Transverse colon (tissue), 4 donors: Measurements from ENCODE around the gene EYS. TPM values are rescaled to one million over a fixed set of nuclear protein-coding genes. Genes with fewer than 3 reads are reported as not detected.

ENCODE experiments used
- DNase-seq: peaks from one replicate; pipeline ENCODE4 v3.0.0-alpha.2; 2019
- H3K27ac ChIP-seq, 4 donors: fragments of 200-600 bp; sonication (generic); 2 replicates each; pipeline ENCODE4 v1.5.1; 2016 to 2018; ENCODE audit warnings: inconsistent platforms in 4 of 4
- H3K27me3 ChIP-seq: fragments of 200-600 bp; sonication (generic); 2 replicates; pipeline ENCODE4 v1.5.1; 2017; ENCODE audit warnings: inconsistent platforms
- H3K36me3 ChIP-seq, 4 donors: fragments of 200-600 bp; sonication (generic); 2 replicates each; pipeline ENCODE4 v1.5.1; 2017 to 2019; ENCODE audit warnings: inconsistent platforms in 4 of 4
- H3K4me1 ChIP-seq, 4 donors: fragments of 200-600 bp; sonication (generic); 2 replicates each; pipeline ENCODE4 v1.5.1; 2017 to 2020; ENCODE audit warnings: inconsistent platforms in 4 of 4
- H3K4me3 ChIP-seq, 4 donors: fragments of 200-600 bp; sonication (generic); 1 replicate in 1 of 4; 2 replicates in 3 of 4; pipeline versions ENCODE4 v1.5.1 to v1.6.1; 2017 to 2019; ENCODE audit warnings: inconsistent platforms in 4 of 4
- H3K9me3 ChIP-seq, 2 donors: fragments of 200-600 bp; sonication (generic); 2 replicates each; pipeline ENCODE4 v1.5.1; 2017 to 2019; ENCODE audit warnings: inconsistent platforms in 2 of 2
- EP300 ChIP-seq: sonication (generic); formaldehyde crosslinking; IDR thresholded peaks from one replicate; pipeline ENCODE4 v1.6.1; 2017; ENCODE audit warnings: antibody characterized with exemption, low read depth
- POLR2A ChIP-seq: fragments of 450-650 bp; IDR thresholded peaks from one replicate; pipeline ENCODE4 v1.6.1; 2016; ENCODE audit warnings: antibody characterized with exemption, mild to moderate bottlenecking, moderate library complexity
- POLR2AphosphoS5 ChIP-seq, 3 donors: sonication (generic); formaldehyde crosslinking; IDR thresholded peaks; one replicate each; pipeline ENCODE4 v1.6.1; 2016; ENCODE audit warnings: antibody characterized with exemption in 3 of 3
- WGBS, 2 donors: methylation state at CpG; one replicate each; pipeline ENCODE4 v1.1.5; 2018; ENCODE audit warnings: low coverage in 1 of 2; 5-methylcytosine and 5-hydroxymethylcytosine counted together
- in situ Hi-C, 4 donors: fragments of 200-750 bp; cut with MboI; loops; one replicate each; pipeline versions ENCODE4 v1.15.0 to v1.15.1; 2017; ENCODE audit warnings: low sequenced_read_pairs in 3 of 4, low pct_ligation_motif_present in 1 of 4, low pct_unique_long_range_greater_than_20kb in 1 of 4
- intact Hi-C: fragments of 100-400 bp; cut with DNase I; formaldehyde crosslinking; loops from one replicate; pipeline ENCODE4 v1.15.1; 2023; ENCODE audit warnings: low total_unique reads
- total RNA-seq, 4 donors: library from RNA; depleted of rRNA; stranded (reverse); fragments of >200 nt; gene quantifications; one replicate each; pipeline ENCODE4 v1.1.0, GENCODE V29; 2016
- TF ChIP-seq, protein P1 (sequence below), 5 experiments: fragments of 200-600 bp in 3 of 5; fragments of 450-650 bp in 2 of 5; sonication (generic) in 3 of 5; IDR thresholded peaks; 1 replicate in 2 of 5; 2 replicates in 3 of 5; pipeline ENCODE4 v1.5.1; 2016 to 2017; ENCODE audit warnings: antibody characterized with exemption in 5 of 5, inconsistent platforms in 3 of 5, mild to moderate bottlenecking in 2 of 5, moderate library complexity in 1 of 5

The EYS gene
- total RNA-seq, 4 donors from 2014 or later = 0.41 TPM; not detected in 3

DNA sequence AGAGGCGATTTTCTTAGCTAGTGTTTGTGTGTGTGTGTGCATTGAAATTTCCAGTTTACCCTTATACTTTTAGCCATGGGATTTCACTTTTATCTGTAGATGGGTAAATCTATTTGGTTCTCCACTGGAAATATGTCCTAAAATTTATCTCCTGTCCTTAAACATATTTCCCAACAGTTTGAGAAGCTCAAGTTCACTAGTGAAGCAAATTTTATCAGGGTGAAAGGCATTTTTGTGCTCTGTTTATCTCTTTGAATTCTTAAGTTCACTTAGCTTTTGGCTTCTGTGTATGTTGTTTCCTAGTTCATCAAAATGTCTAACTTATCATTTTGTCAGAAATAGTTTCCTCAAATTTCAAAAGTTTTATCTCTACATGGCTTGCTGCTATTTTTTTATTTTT lies 1509.8 kb downstream of the EYS start:
- 63 to 98% methylated on average over 1 of the region's 1 CpG for WGBS, 2 donors

GRCh38 chr6:64186592-64186991 lies 1520.4 kb downstream of the EYS start:
- WGBS, 2 donors = 91 to 100% methylated on average over 2 to 8 of the region's 8 CpGs
- Histone ChIP-seq H3K4me1 (no peaks in the 10 kb centered on the region), H3K27me3 (no peaks in the 10 kb centered on the region), H3K36me3 (no peaks in the 10 kb centered on the region), H3K9me3 (no peaks in the 10 kb centered on the region), H3K4me3 (no peak overlapping the region), H3K27ac (no peak overlapping the region)
- DNase-seq = no peak
- TF ChIP-seq POLR2A (no peak), POLR2AphosphoS5 (IDR thresholded peaks at IDR 0.05) (no peak)
- intact Hi-C loops = no loop called here
- in situ Hi-C loops = no loop called here

More for the DNA sequence above, 1509.8 kb downstream of the EYS start:
- in situ Hi-C loops = no loop called here
- H3K4me3 ChIP-seq = no peak overlapping the region
- H3K36me3 ChIP-seq = no peaks in the 10 kb centered on the region
- no peak for DNase-seq
- H3K27ac ChIP-seq = no peak overlapping the region
- intact Hi-C loops = no loop called here
- no peaks in the 10 kb centered on the region for H3K4me1 ChIP-seq
- TF ChIP-seq POLR2AphosphoS5 (IDR thresholded peaks at IDR 0.05) = no peak
- TF ChIP-seq, protein P1, sequence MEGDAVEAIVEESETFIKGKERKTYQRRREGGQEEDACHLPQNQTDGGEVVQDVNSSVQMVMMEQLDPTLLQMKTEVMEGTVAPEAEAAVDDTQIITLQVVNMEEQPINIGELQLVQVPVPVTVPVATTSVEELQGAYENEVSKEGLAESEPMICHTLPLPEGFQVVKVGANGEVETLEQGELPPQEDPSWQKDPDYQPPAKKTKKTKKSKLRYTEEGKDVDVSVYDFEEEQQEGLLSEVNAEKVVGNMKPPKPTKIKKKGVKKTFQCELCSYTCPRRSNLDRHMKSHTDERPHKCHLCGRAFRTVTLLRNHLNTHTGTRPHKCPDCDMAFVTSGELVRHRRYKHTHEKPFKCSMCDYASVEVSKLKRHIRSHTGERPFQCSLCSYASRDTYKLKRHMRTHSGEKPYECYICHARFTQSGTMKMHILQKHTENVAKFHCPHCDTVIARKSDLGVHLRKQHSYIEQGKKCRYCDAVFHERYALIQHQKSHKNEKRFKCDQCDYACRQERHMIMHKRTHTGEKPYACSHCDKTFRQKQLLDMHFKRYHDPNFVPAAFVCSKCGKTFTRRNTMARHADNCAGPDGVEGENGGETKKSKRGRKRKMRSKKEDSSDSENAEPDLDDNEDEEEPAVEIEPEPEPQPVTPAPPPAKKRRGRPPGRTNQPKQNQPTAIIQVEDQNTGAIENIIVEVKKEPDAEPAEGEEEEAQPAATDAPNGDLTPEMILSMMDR (IDR thresholded peaks at IDR 0.05) = no peak
- no peak for TF ChIP-seq POLR2A
- TF ChIP-seq EP300 = no peak
- H3K9me3 ChIP-seq = no peaks in the 10 kb centered on the region
- no peaks in the 10 kb centered on the region for H3K27me3 ChIP-seq

DNA sequence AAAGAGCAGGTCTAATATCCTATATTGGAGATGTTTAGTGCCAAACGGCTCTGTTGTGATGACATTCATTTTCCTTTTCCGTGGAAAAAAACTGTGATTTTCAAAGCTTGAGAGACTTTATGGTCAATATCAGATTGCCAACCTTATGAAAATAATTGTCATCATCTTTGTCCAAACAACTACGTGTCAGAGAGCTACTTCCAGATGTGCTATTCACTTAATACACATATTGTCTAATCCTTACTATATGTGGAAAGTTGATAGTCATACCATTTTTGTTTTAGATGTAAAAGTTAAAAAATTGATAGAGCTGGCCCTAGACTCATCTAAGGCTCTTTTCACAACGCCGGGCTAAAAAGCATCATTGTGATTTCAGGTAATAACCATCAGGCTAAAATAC lies 1521.4 kb downstream of the EYS start:
- in situ Hi-C loops (no loop called here), intact Hi-C loops (no loop called here)
- DNase-seq = no peak
- H3K4me1 ChIP-seq = no peaks in the 10 kb centered on the region
- no peak overlapping the region for H3K27ac ChIP-seq
- TF ChIP-seq POLR2AphosphoS5 (IDR thresholded peaks at IDR 0.05) (no peak), POLR2A (no peak), EP300 (no peak)
- TF ChIP-seq, protein P1 (IDR thresholded peaks at IDR 0.05) = no peak
- no peak overlapping the region for H3K4me3 ChIP-seq
- 85 to 96% methylated on average over 5 of the region's 5 CpGs for WGBS, 2 donors
- H3K9me3 ChIP-seq = no peaks in the 10 kb centered on the region
- H3K27me3 ChIP-seq = no peaks in the 10 kb centered on the region
- no peaks in the 10 kb centered on the region for H3K36me3 ChIP-seq

- peaks cover 0 to 3% (median 0%) of the 10 kb centered on the region in 4 donors for H3K4me1 ChIP-seq
- no peaks in the 10 kb centered on the region for H3K9me3 ChIP-seq
- no peak overlapping the region for H3K4me3 ChIP-seq
- WGBS, 2 donors = 46 to 73% methylated on average over 5 of the region's 5 CpGs
- TF ChIP-seq, protein P1 (IDR thresholded peaks at IDR 0.05) = no peak
- TF ChIP-seq EP300 (no peak), POLR2A (no peak), POLR2AphosphoS5 (IDR thresholded peaks at IDR 0.05) (no peak)
- DNase-seq = no peak
- no peaks in the 10 kb centered on the region for H3K36me3 ChIP-seq
- H3K27ac ChIP-seq = no peak overlapping the region
- H3K27me3 ChIP-seq = no peaks in the 10 kb centered on the region
- intact Hi-C loops (no loop called here), in situ Hi-C loops (no loop called here)
These were observed 1531.7 kb downstream of the EYS start for GRCh38 chr6:64175296-64175695.

DNA sequence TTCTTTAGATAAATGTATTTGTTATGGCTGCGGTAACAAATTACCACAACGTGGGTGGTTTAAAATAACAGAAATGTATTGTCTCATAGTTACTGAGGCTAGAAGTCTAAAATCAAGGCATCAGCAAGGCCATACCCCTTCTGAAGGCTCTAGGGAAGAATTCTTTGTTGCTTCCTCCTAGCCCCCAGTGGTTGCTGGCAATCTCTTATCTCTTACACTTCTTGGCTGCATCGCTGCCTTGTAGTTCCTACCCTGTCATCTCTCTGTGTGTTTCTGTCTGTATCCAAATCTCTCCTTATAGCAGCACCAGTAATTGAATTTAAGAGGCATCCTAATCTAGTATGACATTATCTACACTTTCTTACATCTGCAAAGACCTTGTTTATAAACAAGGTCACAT lies 1536.7 kb downstream of the EYS start:
- Histone ChIP-seq H3K4me3 (no peak overlapping the region), H3K9me3 (no peaks in the 10 kb centered on the region), H3K4me1 (no peaks in the 10 kb centered on the region), H3K27me3 (no peaks in the 10 kb centered on the region), H3K36me3 (no peaks in the 10 kb centered on the region), H3K27ac (no peak overlapping the region)
- DNase-seq = no peak
- WGBS, 2 donors = 78 to 82% methylated on average over 3 of the region's 3 CpGs
- in situ Hi-C loops = no loop called here
- TF ChIP-seq, protein P1 (IDR thresholded peaks at IDR 0.05) = no peak
- no peak for TF ChIP-seq EP300
- TF ChIP-seq POLR2AphosphoS5 (IDR thresholded peaks at IDR 0.05) = no peak
- TF ChIP-seq POLR2A = no peak
- intact Hi-C loops = no loop called here
